HG03442 (cell line): ENCODE results near the gene TRIM65.
"Not testable (repeated sequence)": the region's sequence is repeated elsewhere in the genome, so short reads cannot be mapped to it uniquely, and the experiment has no call there.

Source experiments
- ATAC-seq: cut with Tn5 transposase; IDR thresholded peaks from one replicate; pipeline ENCODE4 v1.9.1; 2021; ENCODE audit warnings: mild to moderate bottlenecking, moderate library complexity; ENCODE audit not compliant: unreplicated experiment

The TRIM65 gene

DNA sequence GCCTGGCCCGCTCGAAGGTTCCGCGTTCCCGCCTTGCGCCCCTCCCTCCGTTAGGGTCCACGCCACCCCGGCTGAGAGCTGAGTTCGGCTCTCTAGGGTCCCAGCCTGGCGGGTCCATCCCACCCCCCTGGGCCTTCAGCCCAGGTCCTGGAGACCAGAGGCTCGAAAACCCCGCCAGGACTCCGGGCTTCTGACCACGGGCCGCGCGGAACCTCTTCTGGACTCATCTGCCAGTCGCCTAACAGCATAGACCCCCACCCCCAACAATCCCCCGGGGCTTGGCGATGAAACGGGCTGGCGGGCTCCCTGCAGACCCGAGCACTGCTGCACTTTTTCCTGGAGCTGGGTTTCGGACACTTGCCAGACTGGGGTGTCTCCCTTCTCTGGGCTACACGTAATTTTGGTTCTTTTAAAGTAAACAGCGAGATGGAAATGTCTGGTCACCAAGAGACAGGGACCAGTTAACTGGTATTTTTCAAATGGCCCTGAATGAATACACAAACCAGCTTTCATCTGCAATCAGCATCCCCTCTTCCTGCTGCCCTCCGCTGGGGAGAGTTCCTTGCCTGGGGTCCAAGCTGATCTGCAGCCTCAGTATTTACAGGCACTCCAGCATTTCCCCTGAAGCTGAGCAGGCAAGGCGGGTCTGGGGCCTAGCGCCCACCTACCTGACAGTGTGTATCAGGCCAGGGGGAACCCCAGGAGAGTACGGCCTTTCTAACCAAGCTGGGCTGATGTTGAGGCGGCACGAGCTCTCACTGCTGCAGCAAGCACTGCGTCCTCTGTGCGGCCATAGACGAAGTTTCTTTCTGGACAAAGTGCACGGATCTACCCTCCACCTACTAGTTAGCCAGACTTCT is 639 bp upstream of the TRIM65 start:
- ATAC-seq = no peak

DNA sequence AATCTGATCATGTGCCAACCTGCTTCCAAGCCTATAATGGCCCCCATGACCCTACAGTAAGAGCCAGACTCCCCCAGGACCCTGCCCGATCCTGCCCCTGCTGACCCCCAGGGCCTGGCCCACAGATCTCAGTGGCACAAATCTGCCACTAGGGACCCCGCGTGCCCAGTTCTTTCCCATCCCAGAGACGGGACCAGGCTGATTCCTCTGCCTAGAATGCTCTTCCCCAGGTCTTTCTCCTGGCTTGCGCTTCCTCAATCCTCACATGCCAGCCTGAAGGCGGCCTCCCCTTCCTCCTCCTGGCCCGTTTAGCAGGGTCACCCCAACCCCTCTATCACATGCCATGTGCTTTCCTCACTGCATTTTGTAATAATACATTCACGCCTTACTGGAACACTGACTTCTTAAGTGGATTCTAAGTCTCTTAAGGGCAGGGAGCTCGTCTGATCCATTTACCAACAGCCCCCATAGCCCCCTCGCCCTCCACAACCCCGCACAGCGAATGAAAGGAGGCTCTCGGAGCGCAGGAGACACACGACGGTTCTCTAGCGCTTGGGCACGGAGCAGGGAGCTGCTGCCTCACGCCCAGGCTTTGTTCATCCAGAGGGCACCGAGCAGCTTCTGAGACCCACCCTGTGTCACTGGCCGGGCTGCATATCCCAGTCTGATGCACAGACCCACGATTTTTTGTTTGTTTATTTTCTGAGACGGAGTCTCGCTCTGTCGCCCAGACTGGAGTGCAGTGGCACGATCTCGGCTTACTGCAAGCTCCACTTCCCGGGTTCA is 1.2 kb downstream of the TRIM65 start:
- ATAC-seq = no peak

DNA sequence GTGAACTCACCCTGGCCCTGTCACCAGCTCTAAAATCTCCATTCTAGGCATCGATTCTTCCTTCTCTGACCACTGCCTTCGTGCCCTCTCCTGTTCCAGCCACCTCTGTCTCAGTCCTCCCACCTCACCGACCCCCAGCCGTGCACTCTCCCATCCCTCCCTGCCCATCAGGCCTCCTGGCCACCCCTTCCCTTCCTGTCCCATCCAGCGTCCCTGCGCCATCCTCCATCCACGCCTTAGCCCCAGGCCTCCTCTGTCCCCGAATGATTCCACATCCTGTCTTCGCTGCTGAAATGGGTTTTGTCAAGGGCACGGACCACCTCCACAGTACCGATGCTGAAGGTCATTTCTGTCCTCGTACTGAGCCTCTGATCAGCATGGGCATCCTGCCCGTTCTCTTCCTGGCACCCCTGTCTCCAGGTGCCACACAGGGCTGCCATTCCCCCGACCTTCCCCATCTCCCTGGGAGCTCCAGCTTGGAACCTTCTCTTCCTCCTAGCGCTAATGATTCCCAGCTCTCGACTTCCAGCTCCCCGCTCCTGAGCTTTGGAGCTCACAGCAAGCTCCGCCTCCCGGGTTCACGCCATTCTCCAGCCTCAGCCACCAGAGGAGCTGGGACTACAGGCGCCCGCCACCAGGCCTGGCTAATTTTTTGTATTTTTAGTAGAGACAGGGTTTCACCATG is 2.6 kb downstream of the TRIM65 start:
- ATAC-seq = no peak

DNA sequence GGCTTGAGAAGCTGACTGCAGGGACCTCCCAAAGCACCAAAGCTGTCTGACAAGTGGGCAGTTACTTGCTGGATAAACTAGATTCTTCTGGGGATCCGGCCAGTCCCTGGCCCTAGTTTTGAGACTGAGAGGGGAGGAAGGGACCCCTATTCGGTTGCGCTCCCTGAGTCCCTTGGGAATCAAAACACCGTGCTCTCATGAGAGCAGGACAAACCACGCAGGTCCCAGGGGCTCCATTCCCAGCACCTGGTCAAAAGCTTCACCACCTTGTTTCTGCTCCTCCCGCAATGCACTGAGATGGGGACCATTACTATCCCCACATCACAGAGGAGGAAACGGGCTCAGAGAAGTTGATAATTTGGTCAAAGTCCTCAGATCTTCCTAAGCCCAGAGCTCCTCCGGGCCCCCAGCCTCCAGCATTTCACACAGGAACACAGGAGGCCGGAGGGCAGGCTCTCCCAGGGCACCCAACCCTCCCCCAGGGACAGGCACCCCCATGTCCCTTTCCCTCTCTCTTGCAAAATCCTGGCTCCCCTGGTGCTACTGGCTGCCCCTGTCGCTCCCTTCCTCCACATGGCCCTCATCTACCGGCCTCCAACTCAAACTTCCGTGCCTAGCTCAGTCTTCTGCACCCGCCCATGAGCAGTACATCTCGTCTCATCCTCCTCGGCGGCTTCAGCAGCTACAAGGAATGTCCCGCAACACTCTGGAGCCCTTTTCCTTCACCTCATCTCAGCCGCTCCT is 3.3 kb downstream of the TRIM65 start:
- no peak for ATAC-seq

DNA sequence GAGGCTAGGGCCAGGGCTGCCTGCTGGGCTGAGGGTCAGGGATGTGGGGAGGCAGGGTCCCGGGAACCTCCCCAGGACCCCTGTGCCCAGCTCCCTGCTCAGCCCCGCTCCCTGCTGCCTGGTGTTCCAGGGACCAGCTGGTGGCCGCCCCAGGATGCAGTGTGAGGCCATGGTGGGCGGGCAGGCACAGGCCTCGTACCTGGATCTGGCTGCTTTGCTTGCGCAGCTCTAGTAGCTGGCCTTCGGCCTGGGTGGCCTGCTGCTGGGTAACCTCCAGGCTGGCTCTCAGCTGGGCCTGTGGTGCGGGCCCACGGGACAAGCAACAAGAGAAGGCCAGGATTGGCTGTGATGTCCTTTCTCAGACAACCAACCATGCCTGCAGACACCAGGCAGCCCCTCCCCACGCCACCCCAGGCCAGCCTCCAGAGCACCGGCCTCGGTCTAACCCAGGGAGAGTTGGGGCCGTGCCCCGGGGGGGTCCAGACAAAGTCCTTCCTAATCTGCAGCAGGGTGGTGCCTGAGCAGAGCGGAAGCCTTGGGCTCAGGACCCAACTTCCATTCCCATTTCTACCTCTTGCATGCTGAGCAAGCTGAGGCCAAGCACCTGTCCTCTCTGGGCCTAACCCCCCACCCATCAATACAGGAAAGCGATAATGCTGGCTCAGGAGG is 4.1 kb downstream of the TRIM65 start:
- ATAC-seq = no peak

DNA sequence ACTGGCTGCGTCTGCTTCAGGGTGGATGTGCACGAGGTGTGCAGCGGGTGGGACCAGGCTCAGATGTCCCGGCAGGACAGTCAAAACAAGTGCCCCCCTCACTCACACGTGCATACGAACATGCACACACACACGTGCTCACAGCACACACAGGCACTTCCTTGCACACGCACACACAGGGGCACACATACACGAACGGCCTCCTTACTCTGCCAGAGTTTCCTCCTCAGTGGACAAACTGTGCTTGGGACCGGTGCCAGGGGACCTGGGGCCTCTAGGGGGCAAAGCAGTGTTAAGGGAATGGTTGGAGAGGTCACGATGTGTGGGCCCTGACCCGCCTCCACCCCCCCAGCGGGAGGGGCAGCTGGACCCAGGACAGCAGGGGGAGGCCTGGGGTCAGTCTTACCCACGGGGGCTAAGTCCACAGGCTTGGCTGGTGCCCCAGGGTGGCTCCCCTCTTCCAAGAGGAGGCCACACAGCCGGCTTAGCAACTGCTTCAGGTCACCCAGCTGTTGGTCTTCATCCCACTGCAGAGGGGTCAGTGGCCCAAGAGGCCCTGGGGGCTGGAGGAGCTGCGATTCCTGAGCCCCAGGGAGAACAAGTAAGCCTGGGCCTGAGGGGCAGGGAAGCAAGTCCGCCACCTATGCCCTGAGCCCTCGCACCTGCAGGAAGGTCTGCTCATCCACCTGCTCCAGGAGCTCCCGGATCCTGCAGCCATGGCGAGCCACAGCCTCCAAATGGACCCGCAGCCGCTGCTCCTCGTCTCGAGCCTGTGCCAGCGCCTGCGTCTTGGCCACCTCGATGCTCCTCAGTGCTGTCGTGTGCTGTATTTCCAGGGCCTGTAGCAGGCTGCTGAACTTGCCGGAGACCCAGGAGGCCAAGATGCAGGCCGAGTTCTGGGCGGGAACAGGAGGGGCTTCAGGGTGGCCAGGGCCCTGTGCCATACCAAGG is 4.9 kb downstream of the TRIM65 start:
- ATAC-seq = no peak

DNA sequence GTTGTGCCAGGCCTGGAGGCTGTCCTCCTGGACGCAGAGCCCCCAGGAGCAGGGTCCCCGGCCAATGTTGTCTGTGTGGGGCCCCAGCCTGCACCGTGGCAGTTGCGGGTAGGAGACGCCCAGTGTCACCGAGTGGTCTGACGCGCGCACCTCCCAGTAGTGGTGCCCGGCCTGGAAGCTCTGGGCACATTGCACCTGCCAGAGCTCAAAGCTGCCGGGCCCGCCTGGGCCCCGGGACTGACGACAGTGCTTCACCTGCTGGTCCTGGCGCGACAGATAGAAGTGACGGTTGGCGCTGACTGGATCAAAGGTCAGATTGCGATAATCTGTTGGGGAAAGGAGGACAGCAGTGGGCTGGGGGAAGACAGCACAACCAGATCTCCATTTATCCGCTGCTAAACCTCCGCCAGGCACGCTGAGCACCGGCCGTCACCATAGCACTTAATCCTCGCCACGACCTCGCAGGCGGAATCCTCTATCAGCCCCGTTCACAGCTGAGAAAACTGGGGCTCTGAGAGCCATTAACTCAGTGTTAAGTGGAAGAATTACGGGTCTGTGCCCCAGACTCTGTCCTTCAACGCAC is 5.6 kb downstream of the TRIM65 start:
- no peak for ATAC-seq

DNA sequence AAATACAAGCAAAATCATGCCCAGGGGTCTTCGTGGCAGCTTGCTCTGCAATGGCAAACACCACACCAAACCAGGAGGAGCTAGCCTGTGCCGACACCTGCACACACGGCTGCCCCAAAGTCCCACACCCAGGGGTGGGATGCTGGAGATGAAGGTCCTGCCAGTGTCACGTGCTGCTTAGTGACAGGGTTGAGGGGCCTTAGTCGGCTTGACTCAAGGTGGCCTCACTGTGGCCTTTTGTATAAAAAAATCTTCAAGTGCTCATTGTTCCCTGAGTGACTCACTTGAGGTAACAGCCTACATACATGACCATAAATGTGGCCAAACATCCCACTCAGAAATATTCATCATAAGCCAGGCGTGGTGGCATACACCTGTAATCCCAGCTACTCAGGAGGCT is 7.3 kb downstream of the TRIM65 start:
- no peak for ATAC-seq

DNA sequence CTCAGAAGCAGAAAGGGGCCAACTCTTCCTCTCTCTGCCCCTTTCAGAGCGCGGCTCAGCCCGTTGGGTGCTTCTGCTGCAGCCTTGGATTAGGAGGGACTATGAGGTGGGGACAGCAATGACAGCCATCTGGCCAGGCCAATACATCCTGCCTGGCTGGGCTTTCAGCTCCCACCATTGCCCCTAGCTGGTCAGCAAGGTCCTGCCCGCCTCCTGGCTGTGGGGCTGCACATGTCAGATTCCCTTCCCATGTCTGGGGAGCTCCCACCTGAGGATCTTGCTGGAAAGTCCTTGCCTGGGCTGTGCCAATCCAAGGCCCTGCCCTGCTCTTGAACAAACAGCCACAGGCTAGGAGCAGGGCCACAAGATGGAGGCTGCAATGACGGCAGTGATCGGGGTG is 8.3 kb downstream of the TRIM65 start:
- ATAC-seq = no peak

DNA sequence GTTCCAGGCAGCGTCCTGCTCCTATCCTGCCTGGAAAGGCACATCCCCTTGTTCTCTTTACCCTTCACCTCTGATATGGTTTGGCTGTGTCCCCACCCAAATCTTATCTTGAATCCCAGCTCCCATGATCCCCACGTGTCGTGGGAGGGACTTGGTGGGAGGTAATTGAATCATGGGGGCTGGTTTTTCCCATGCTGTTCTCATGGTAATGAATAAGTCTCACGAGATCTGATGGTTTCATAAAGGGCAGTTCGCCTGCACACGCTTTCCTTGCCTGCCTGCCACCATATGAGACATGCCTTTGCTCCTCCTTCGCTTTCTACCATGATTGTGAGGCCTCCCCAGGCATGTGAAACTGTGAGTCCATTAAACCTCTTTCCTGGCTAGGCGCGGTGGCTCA is 10.9 kb downstream of the TRIM65 start:
- ATAC-seq = not testable (repeated sequence)

DNA sequence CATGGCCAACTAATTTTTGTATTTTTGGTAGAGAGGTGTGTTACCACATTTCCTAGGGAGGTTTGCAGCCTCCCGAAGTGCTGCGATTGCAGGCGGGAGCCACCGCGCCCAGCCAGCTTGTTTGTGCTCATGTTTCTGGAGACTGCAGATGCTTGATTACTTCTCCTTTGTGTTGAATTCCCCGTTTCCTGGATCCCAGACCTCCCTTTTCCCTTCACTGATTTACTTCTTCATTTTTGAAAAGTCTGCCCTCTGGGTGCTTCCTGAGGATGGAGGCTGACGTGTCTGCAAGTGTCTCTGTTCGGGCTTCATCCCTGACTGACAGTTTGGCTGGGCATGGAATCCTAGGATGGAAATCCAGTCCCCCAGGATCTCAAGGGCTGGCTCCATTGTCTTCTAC is 11.3 kb downstream of the TRIM65 start:
- ATAC-seq = no peak

DNA sequence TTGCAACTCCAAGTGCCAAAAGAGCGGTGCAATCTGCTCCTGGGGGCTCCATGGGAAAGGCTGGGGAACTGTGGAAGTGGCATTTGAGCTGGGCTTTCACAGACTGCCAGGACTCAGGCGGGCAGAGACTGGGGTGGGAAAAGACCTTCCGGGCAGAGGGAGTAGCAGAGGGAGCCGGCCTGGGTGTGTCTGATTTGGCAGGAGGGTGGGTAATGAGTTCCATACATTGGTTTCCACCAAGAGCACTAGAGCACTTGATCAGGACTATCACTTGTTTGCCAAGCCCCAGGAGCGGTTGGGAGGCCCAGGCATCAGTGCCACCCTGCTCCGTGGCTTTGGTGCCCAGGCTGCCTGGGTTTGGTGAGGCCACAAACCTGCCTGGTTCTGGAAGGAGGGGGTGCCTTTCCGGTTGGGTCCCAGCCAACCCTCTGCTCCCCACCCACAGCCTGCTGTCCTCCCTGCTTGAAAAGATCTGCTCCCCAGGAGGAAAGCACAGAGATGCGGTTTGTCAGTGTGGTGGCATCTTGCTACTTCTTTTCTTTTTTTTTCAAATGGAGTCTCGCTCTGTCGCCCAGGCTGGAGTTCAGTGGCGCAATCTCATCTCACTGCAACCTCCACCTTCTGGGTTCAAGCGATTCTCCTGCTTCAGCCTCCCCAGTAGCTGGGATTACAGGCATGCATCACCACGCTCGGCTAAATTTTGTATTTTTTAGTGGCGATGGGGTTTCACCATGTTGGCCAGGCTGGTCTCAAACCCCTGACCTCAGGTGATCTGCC is 14.9 kb downstream of the TRIM65 start:
- ATAC-seq = no peak

DNA sequence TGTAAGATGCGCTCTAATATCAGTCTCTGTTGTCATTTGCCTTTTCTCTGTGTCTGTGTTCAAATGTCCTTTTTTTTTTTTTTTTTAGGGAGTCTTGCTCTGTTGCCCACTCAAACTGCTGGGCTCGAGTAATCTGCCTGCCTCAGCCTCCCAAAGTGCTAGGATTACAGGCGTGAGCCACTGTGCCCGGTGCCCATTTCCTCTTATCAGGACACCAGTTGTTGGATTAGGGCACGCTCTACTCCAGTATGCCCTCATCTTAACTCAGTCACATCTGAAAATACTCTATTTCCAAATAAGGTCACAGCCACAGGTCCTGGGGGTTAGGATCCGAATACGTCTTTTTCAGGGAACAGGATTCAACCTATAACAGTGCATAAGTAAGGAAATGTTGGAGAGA is 16.5 kb downstream of the TRIM65 start:
- no peak for ATAC-seq

DNA sequence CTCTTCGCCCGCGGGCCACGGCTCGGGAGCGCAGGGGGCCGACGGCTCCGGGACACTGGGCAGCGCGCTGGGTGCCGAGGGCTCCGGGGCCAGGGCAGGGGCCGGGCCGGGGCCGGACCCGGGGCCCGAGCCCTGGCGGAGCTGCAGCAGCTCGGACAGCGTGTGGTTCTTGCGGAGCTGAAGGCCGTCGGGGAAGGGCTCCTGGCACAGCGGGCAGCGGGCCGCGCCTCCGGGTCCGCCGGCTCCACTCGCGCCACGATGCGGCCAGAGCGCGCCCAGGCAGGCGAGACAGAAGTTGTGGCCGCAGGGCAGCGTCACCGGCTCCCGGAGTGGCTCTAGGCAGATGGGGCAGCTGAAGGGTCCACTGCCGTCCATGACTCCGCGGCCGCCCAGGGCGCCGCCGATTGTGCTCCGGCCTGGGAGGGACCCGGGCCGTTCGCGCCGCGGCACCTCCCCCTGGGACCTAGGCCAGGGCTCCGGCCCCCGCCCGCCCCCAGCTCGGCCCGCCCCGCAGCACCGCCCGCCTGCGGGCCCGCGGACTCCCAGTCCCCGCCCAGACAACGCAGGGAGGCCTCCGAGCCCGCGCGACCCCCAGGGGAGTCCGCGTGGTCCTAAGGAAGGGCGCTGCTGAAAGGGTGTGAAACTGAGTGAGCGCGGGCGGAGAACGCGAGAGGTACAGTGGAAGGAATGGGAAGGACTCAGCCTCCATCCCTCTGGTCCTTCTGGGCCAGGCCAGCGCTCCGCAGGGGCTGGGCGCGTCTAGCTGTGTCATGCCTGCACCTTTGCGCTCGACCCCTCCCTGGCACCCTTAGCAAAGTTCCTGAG is 18.4 kb downstream of the TRIM65 start, which contains the start of gene TRIM47:
TRIM47 (minus strand) TSS at position 408 of the 825 bp plus-strand sequence; CDS start at position 375, 33 bp downstream.
- ATAC-seq = peak; percentile 28

DNA sequence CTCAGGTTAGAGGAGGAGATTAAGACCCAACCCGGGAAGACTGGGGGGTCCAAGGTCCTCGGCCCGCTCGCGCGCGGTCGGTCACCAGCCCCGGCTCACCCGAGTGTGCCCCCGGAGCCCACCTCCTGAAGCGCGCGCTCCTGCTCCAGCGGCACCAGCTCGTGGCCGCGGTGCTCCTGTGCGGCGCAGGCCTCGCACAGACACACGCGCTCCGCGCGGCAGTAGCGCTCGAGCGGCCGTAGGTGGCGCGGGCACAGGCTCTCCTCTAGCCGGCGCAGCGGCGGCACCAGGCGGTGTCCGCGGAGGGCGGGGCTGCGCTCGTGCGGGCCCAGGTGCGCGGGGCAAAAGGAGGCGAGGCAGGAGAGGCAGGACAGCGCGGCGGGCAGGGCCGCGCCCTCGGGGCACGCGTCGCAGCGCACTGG is 19.0 kb downstream of the TRIM65 start:
- ATAC-seq = peak; percentile 53

DNA sequence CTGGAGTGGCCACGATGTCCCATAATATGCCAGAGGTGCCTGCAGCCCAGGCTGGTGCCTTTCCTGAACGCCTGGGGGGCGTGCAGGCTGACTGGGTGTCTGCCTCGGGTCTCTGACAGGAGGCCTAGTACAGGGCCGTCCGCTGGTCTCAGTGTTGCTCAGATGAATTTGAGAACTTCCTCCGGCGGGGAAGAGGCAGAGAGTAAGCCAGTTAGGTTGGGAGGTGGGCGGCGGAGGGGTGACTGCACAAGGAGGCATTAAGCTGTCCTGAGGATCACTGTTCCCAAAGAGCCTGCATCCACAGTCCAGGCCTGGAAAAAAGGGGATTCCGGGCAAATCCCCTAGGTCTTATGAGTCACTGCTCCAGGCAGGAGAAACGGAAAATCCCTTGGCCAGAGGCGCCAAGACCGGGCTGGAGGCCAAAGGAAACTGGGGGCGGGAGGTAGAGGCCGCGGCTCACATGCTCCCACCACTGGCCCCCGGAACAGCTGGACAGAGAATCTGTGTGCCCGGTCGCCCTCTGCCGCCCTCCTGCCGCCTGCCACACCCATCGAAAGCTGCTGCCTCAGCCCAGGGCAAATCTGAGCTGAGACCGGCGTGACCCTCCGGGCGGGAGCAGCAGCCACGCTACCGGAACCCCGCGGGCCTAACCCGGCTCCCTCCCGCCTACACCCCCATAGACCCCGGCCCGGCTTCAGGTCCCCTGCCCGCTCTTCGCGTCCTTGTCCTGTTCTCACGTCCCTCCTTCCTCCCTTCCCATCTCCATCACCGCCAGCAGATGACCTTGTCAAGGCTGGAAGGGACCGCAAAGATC is 19.6 kb downstream of the TRIM65 start:
- ATAC-seq = peak; percentile 8
